H9 (cell line): ENCODE results near the gene NENF. TPM values are rescaled to one million over a fixed set of nuclear protein-coding genes. Genes with fewer than 3 reads are reported as not detected.

Experiments used
- DNase-seq: peaks from one replicate; pipeline ENCODE4 v3.0.0-alpha.2; 2017
- H2AFZ ChIP-seq: one replicate; pipeline ENCODE4 v1.6.1; 2013; ENCODE audit warnings: mild to moderate bottlenecking, low read length, control low read depth, moderate library complexity
- H2AK5ac ChIP-seq: 2 replicates; pipeline ENCODE4 v1.6.1; 2013; ENCODE audit warnings: low read length, control low read depth, mixed read lengths; ENCODE audit not compliant: insufficient read length
- H2BK120ac ChIP-seq: one replicate; pipeline ENCODE4 v1.6.1; 2013; ENCODE audit warnings: low read depth, mild to moderate bottlenecking, low read length, control low read depth, inconsistent platforms; ENCODE audit not compliant: poor library complexity, severe bottlenecking
- H2BK12ac ChIP-seq: 2 replicates; pipeline ENCODE4 v1.6.1; 2013; ENCODE audit warnings: low read length, control low read depth, mixed read lengths, low read depth; ENCODE audit not compliant: insufficient read length
- H2BK15ac ChIP-seq: 2 replicates; pipeline ENCODE4 v1.6.1; 2013; ENCODE audit warnings: low read depth, low read length, control low read depth
- H2BK20ac ChIP-seq: one replicate; pipeline ENCODE4 v1.6.1; 2013; ENCODE audit warnings: low read depth, mild to moderate bottlenecking, low read length, control low read depth, inconsistent platforms; ENCODE audit not compliant: poor library complexity, severe bottlenecking
- H2BK5ac ChIP-seq: 2 replicates; pipeline ENCODE4 v1.6.1; 2013; ENCODE audit warnings: low read length, control low read depth, mixed read lengths; ENCODE audit not compliant: insufficient read length
- H3K14ac ChIP-seq: 2 replicates; pipeline ENCODE4 v1.6.1; 2013; ENCODE audit warnings: low read length, control low read depth; ENCODE audit not compliant: insufficient read depth
- H3K18ac ChIP-seq: 2 replicates; pipeline ENCODE4 v1.6.1; 2013; ENCODE audit warnings: low read depth, mild to moderate bottlenecking, mixed read lengths, low read length, control low read depth; ENCODE audit not compliant: insufficient read length
- H3K23ac ChIP-seq: 2 replicates; pipeline ENCODE4 v1.6.1; 2013; ENCODE audit warnings: low read length, control low read depth, mixed read lengths, low read depth; ENCODE audit not compliant: insufficient read length
- H3K23me2 ChIP-seq: 2 replicates; pipeline ENCODE4 v1.6.1; 2013; ENCODE audit warnings: low read depth, mild to moderate bottlenecking, mixed read lengths, low read length, control low read depth; ENCODE audit not compliant: insufficient read length, poor library complexity, severe bottlenecking
- H3K27ac ChIP-seq: 2 replicates; pipeline ENCODE4 v1.5.1; 2013; ENCODE audit warnings: low read length, control low read depth, mixed read lengths, low read depth; ENCODE audit not compliant: insufficient read length
- H3K27me3 ChIP-seq: 2 replicates; pipeline ENCODE4 v1.6.1; 2013; ENCODE audit warnings: low read length, control low read depth, inconsistent platforms; ENCODE audit not compliant: insufficient read depth
- H3K4ac ChIP-seq: 2 replicates; pipeline ENCODE4 v1.6.1; 2013; ENCODE audit warnings: low read depth, mild to moderate bottlenecking, control low read depth, inconsistent platforms, low read length, moderate library complexity
- H3K4me1 ChIP-seq: 2 replicates; pipeline ENCODE4 v1.6.1; 2013; ENCODE audit warnings: low read length, control low read depth, inconsistent platforms; ENCODE audit not compliant: insufficient read depth
- H3K4me2 ChIP-seq: 2 replicates; pipeline ENCODE4 v1.6.1; 2013; ENCODE audit warnings: low read length, control low read depth, mixed read lengths; ENCODE audit not compliant: insufficient read length, insufficient read depth
- H3K56ac ChIP-seq: 2 replicates; pipeline ENCODE4 v1.6.1; 2013; ENCODE audit warnings: low read depth, mild to moderate bottlenecking, mixed read lengths, low read length, control low read depth; ENCODE audit not compliant: insufficient read length
- H3K79me1 ChIP-seq: 2 replicates; pipeline ENCODE4 v1.6.1; 2013; ENCODE audit warnings: low read depth, mild to moderate bottlenecking, moderate library complexity, low read length, control low read depth, inconsistent platforms; ENCODE audit not compliant: insufficient read depth, poor library complexity, severe bottlenecking
- H3K79me2 ChIP-seq: 2 replicates; pipeline ENCODE4 v1.6.1; 2013; ENCODE audit warnings: low read length, control low read depth, inconsistent platforms; ENCODE audit not compliant: insufficient read depth
- H3K9ac ChIP-seq: 2 replicates; pipeline ENCODE4 v1.6.1; 2013; ENCODE audit warnings: low read length, control low read depth, mixed read lengths; ENCODE audit not compliant: insufficient read length; ENCODE audit errors: extremely low read depth
- H3K9me3 ChIP-seq: one replicate; pipeline ENCODE4 v1.6.1; 2013; ENCODE audit warnings: low read depth, low read length, inconsistent platforms; ENCODE audit not compliant: control insufficient read depth
- H3T11ph ChIP-seq: one replicate; pipeline ENCODE4 v1.6.1; 2013; ENCODE audit warnings: mild to moderate bottlenecking, low read length, control low read depth, inconsistent platforms
- H4K20me1 ChIP-seq: one replicate; pipeline ENCODE4 v1.6.1; 2013; ENCODE audit not compliant: control insufficient read depth, insufficient read length, insufficient read depth
- H4K5ac ChIP-seq: 2 replicates; pipeline ENCODE4 v1.6.1; 2013; ENCODE audit warnings: low read depth, mild to moderate bottlenecking, mixed read lengths, low read length, control low read depth; ENCODE audit not compliant: insufficient read length
- H4K8ac ChIP-seq: replicated peaks from 2 replicates; pipeline ENCODE4 v1.6.1; 2013; ENCODE audit warnings: low read length, control low read depth, mixed read lengths, low read depth; ENCODE audit not compliant: insufficient read length
- H4K91ac ChIP-seq: 2 replicates; pipeline ENCODE4 v1.6.1; 2013; ENCODE audit warnings: low read depth, mild to moderate bottlenecking, moderate library complexity, mixed read lengths, low read length, control low read depth; ENCODE audit not compliant: insufficient read length
- H3K27ac Mint-ChIP-seq, 3 experiments: 2 replicates in 2 of 3; 3 replicates in 1 of 3; pipeline ENCODE4 v1.8.0; 2020 to 2021; ENCODE audit warnings: mixed read lengths in 3 of 3, mild to moderate bottlenecking in 1 of 3, moderate library complexity in 1 of 3
- H3K27me3 Mint-ChIP-seq: 2 replicates; pipeline ENCODE4 v1.8.0; 2021; ENCODE audit warnings: low read depth, mild to moderate bottlenecking, moderate library complexity, mixed read lengths
- H3K36me3 Mint-ChIP-seq, 3 experiments: 2 replicates in 2 of 3; 3 replicates in 1 of 3; pipeline ENCODE4 v1.8.0; 2020 to 2021; ENCODE audit warnings: low read depth in 3 of 3, mixed read lengths in 3 of 3; ENCODE audit not compliant: insufficient read depth in 1 of 3
- H3K4me1 Mint-ChIP-seq, 2 experiments: 2 replicates each; pipeline ENCODE4 v1.8.0; 2020; ENCODE audit warnings: mixed read lengths in 2 of 2
- H3K4me3 Mint-ChIP-seq, 2 experiments: 2 replicates in 1 of 2; 3 replicates in 1 of 2; pipeline ENCODE4 v1.8.0; 2020 to 2021; ENCODE audit warnings: mild to moderate bottlenecking in 2 of 2, mixed read lengths in 2 of 2, moderate library complexity in 1 of 2
- H3K9me3 Mint-ChIP-seq, 2 experiments: 2 replicates in 1 of 2; 3 replicates in 1 of 2; pipeline ENCODE4 v1.8.0; 2020; ENCODE audit warnings: mild to moderate bottlenecking in 2 of 2, mixed read lengths in 2 of 2, moderate library complexity in 1 of 2
- WGBS: extraction: QIAGEN DNeasy Blood & Tissue Kit; methylation state at CpG from one replicate; pipeline ENCODE4 v1.1.7; 2013; ENCODE audit warnings: missing lambda C conversion rate, low lambda C conversion rate, mixed read lengths; ENCODE audit not compliant: insufficient read length; ENCODE audit errors: extremely low coverage; 5-methylcytosine and 5-hydroxymethylcytosine counted together
- total RNA-seq: library from RNA; stranded (reverse); gene quantifications from 2 replicates; pipeline ENCODE4 v1.2.1, GENCODE V29; 2021
- TF ChIP-seq, protein P1 (sequence below): fragments of 200-600 bp; sonication (generic); conservative IDR thresholded peaks from 3 replicates; pipeline ENCODE4 v1.8.0; 2021; ENCODE audit warnings: antibody characterized with exemption, mild to moderate bottlenecking

NENF gene
- total RNA-seq, 1 experiment from 2014 or later = 28.3 TPM

DNA sequence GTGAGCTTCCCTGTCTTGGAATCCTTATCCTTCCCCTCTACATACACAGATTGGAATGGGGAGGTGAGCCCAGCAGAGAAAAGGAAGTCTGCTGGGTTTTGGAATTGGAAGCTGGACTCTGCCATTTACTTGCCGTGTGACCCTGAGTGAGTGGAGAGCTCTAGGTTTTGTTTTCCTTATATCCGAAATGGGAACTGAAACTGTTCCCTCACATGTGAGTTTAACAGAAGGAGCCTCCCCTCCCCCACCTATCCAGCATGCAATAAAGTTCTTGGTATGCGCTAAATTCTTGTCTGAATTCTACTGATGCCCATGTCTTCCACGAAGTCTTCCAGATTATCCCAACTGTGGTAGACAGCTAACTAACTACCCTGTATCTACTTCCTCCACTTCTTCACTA, 58.7 kb downstream of the NENF start:
- Mint-ChIP-seq H3K36me3 (no peaks in the 10 kb centered on the region), H3K27me3 (peaks cover 2% of the 10 kb centered on the region; the same call in 1 of the 2 replicates), H3K4me3 (no peak overlapping the region), H3K4me1 (peaks cover 8 to 22% of the 10 kb centered on the region in 2 experiments), H3K27ac (no peak overlapping the region), H3K9me3 (no peaks in the 10 kb centered on the region)
- TF ChIP-seq, protein P1, sequence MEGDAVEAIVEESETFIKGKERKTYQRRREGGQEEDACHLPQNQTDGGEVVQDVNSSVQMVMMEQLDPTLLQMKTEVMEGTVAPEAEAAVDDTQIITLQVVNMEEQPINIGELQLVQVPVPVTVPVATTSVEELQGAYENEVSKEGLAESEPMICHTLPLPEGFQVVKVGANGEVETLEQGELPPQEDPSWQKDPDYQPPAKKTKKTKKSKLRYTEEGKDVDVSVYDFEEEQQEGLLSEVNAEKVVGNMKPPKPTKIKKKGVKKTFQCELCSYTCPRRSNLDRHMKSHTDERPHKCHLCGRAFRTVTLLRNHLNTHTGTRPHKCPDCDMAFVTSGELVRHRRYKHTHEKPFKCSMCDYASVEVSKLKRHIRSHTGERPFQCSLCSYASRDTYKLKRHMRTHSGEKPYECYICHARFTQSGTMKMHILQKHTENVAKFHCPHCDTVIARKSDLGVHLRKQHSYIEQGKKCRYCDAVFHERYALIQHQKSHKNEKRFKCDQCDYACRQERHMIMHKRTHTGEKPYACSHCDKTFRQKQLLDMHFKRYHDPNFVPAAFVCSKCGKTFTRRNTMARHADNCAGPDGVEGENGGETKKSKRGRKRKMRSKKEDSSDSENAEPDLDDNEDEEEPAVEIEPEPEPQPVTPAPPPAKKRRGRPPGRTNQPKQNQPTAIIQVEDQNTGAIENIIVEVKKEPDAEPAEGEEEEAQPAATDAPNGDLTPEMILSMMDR = no peak
- H3T11ph ChIP-seq = no peak overlapping the region
- H3K18ac ChIP-seq = no peak overlapping the region
- no peaks in the 10 kb centered on the region for H3K79me2 ChIP-seq
- H4K5ac ChIP-seq = no peak overlapping the region
- H3K4me1 ChIP-seq = no peaks in the 10 kb centered on the region
- H3K56ac ChIP-seq = no peak overlapping the region
- H2AK5ac ChIP-seq = no peak overlapping the region
- H2BK120ac ChIP-seq = no peak overlapping the region
- no peak overlapping the region for H2BK15ac ChIP-seq
- no peak overlapping the region for H3K9ac ChIP-seq
- H3K4ac ChIP-seq = no peak overlapping the region
- no peak overlapping the region for H3K27ac ChIP-seq
- H3K23ac ChIP-seq = no peak overlapping the region
- H2BK20ac ChIP-seq = no peak overlapping the region
- no peak overlapping the region for H2BK5ac ChIP-seq
- DNase-seq = no peak
- no peaks in the 10 kb centered on the region for H3K79me1 ChIP-seq
- no peak overlapping the region for H4K8ac ChIP-seq
- no peaks in the 10 kb centered on the region for H4K20me1 ChIP-seq
- no peaks in the 10 kb centered on the region; the same call in 1 of the 2 replicates for H3K27me3 ChIP-seq
- no peak overlapping the region for H4K91ac ChIP-seq
- H2AFZ ChIP-seq = no peak overlapping the region
- no peak overlapping the region for H3K4me2 ChIP-seq
- peaks cover 2% of the 10 kb centered on the region for H3K23me2 ChIP-seq
- no CpG with 5 or more reads among the region's 4 CpGs for WGBS
- no peaks in the 10 kb centered on the region for H3K9me3 ChIP-seq
- H3K14ac ChIP-seq = no peak overlapping the region
- H2BK12ac ChIP-seq = no peak overlapping the region

Other genes starting within 250 kb of the NENF start
- gene PPP2R5A, start 147.5 kb upstream of the NENF start, total RNA-seq = 22.0 and 22.2 TPM in 2 replicates
- gene PACC1, start 18.0 kb upstream of the NENF start, total RNA-seq = 10.9 and 12.7 TPM in 2 replicates
- gene ATF3, start 175.8 kb downstream of the NENF start, total RNA-seq = 11.3 and 14.7 TPM in 2 replicates